Neural progenitor cell (in vitro differentiated cells): Measurements from ENCODE around the gene PHF2. TPM values are rescaled to one million over a fixed set of nuclear protein-coding genes. Genes with fewer than 3 reads are reported as not detected.

ENCODE experiments used
- DNase-seq: peaks from one replicate; pipeline ENCODE4 v3.0.0-alpha.2; 2016; ENCODE audit warnings: low spot score
- H2AFZ ChIP-seq: fragments of 200-600 bp; sonication (generic); replicated peaks from 2 replicates; pipeline ENCODE4 v1.6.1; 2016; ENCODE audit warnings: antibody characterized with exemption
- H3F3A ChIP-seq: fragments of 200-600 bp; sonication (generic); 2 replicates; pipeline ENCODE4 v1.6.1; 2016; ENCODE audit warnings: antibody characterized with exemption, low read depth
- H3K27ac ChIP-seq: fragments of 200-600 bp; sonication (generic); 2 replicates; pipeline ENCODE4 v1.5.1; 2016; ENCODE audit warnings: mild to moderate bottlenecking
- H3K27me3 ChIP-seq: fragments of 200-600 bp; sonication (generic); 2 replicates; pipeline ENCODE4 v1.6.1; 2016; ENCODE audit warnings: mild to moderate bottlenecking, moderate library complexity
- H3K36me3 ChIP-seq: fragments of 200-600 bp; sonication (generic); 2 replicates; pipeline ENCODE4 v1.5.1; 2016
- H3K4me1 ChIP-seq: fragments of 200-600 bp; sonication (generic); 2 replicates; pipeline ENCODE4 v1.6.1; 2016; ENCODE audit warnings: mixed run types
- H3K4me2 ChIP-seq: fragments of 200-600 bp; sonication (generic); 2 replicates; pipeline ENCODE4 v1.6.1; 2016
- H3K4me3 ChIP-seq: fragments of 200-600 bp; sonication (generic); 2 replicates; pipeline ENCODE4 v1.5.1; 2016
- H3K79me2 ChIP-seq: fragments of 200-600 bp; sonication (generic); 2 replicates; pipeline ENCODE4 v1.6.1; 2016; ENCODE audit warnings: low read depth
- H3K9ac ChIP-seq: fragments of 200-600 bp; sonication (generic); 2 replicates; pipeline ENCODE4 v1.6.1; 2016
- H3K9me3 ChIP-seq: fragments of 200-600 bp; sonication (generic); 2 replicates; pipeline ENCODE4 v1.5.1; 2016; ENCODE audit warnings: low read depth
- H4K20me1 ChIP-seq: fragments of 200-600 bp; sonication (generic); 2 replicates; pipeline ENCODE4 v1.6.1; 2016; ENCODE audit warnings: low read depth
- H3K27ac Mint-ChIP-seq: 3 replicates; pipeline ENCODE4 v1.8.0; 2021; ENCODE audit warnings: mixed read lengths
- H3K27me3 Mint-ChIP-seq: 2 replicates; pipeline ENCODE4 v1.8.0; 2022; ENCODE audit warnings: low read depth, mild to moderate bottlenecking, inconsistent platforms, moderate library complexity, mixed read lengths; ENCODE audit not compliant: insufficient read depth
- H3K36me3 Mint-ChIP-seq: 3 replicates; pipeline ENCODE4 v1.8.0; 2021; ENCODE audit warnings: mixed read lengths
- H3K4me1 Mint-ChIP-seq: 3 replicates; pipeline ENCODE4 v1.8.0; 2021; ENCODE audit warnings: mixed read lengths
- H3K4me3 Mint-ChIP-seq: 3 replicates; pipeline ENCODE4 v1.8.0; 2021; ENCODE audit warnings: mild to moderate bottlenecking, moderate library complexity, mixed read lengths
- H3K9me3 Mint-ChIP-seq: 3 replicates; pipeline ENCODE4 v1.8.0; 2020; ENCODE audit warnings: mixed read lengths
- CTCF ChIP-seq: fragments of 200-600 bp; sonication (generic); IDR thresholded peaks from 2 replicates; pipeline ENCODE4 v1.5.1; 2017; ENCODE audit warnings: antibody characterized with exemption, mild to moderate bottlenecking
- EZH2 ChIP-seq: fragments of 200-600 bp; sonication (generic); IDR thresholded peaks from 2 replicates; pipeline ENCODE4 v1.6.1; 2017; ENCODE audit warnings: antibody characterized with exemption, mild to moderate bottlenecking, moderate library complexity
- EZH2phosphoT487 ChIP-seq: fragments of 200-600 bp; sonication (generic); IDR thresholded peaks from 2 replicates; pipeline ENCODE4 v1.6.1; 2017; ENCODE audit warnings: antibody characterized with exemption
- total RNA-seq: library from RNA; depleted of rRNA; stranded (reverse); fragments of >200 nt; gene quantifications from 2 replicates; pipeline ENCODE4 v1.2.3, GENCODE V29; 2015; ENCODE audit warnings: low replicate concordance

The PHF2 gene
- total RNA-seq: 15.7 and 17.6 TPM in 2 replicates

GRCh38 chr9:93576258-93577077, at the start of gene PHF2:
PHF2 (plus strand) TSS chr9:93576584; CDS start chr9:93576774, 190 bp downstream.
- H3K79me2 ChIP-seq: peaks cover 52% of the 10 kb centered on the region
- H3K36me3 Mint-ChIP-seq: peaks cover 7% of the 10 kb centered on the region
- no peak for TF ChIP-seq EZH2
- no peak for TF ChIP-seq CTCF
- TF ChIP-seq EZH2phosphoT487: no peak
- peaks cover 9% of the 10 kb centered on the region for H3K27me3 ChIP-seq
- H4K20me1 ChIP-seq: peaks cover 38% of the 10 kb centered on the region
- peaks cover 15% of the 10 kb centered on the region for H3K4me1 ChIP-seq
- H3K27me3 Mint-ChIP-seq: peaks cover 12% of the 10 kb centered on the region
- peak; percentile 59 for DNase-seq
- H3K27ac Mint-ChIP-seq: peak within 1 kb of the TSS; percentile 97
- H3K4me3 ChIP-seq: peak within 1 kb of the TSS; percentile 91
- H3K27ac ChIP-seq: no peak within 1 kb of the TSS
- peak within 1 kb of the TSS; percentile 100 for H3K4me2 ChIP-seq
- no peaks in the 10 kb centered on the region for H3F3A ChIP-seq
- peak within 1 kb of the TSS; percentile 78 for H2AFZ ChIP-seq
- no peaks in the 10 kb centered on the region for H3K9me3 Mint-ChIP-seq
- H3K4me3 Mint-ChIP-seq: peak within 1 kb of the TSS; percentile 93
- H3K9ac ChIP-seq: peak within 1 kb of the TSS; percentile 61
- H3K9me3 ChIP-seq: no peaks in the 10 kb centered on the region
- H3K36me3 ChIP-seq: no peaks in the 10 kb centered on the region
- peaks cover 41% of the 10 kb centered on the region for H3K4me1 Mint-ChIP-seq

- no peak for DNase-seq
- H3K36me3 Mint-ChIP-seq: peaks cover 25% of the 10 kb centered on the region
- no peaks in the 10 kb centered on the region for H3K79me2 ChIP-seq
- no peaks in the 10 kb centered on the region for H3K9me3 Mint-ChIP-seq
- H3K27ac ChIP-seq: no peak overlapping the region
- no peak overlapping the region for H3K27ac Mint-ChIP-seq
- H3K4me1 ChIP-seq: no peaks in the 10 kb centered on the region
- no peaks in the 10 kb centered on the region for H3K27me3 Mint-ChIP-seq
- TF ChIP-seq CTCF (no peak), EZH2 (no peak), EZH2phosphoT487 (no peak)
- peaks cover under 1% of the 10 kb centered on the region for H3K4me1 Mint-ChIP-seq
- H3K4me3 Mint-ChIP-seq: no peak overlapping the region
- H2AFZ ChIP-seq: no peak overlapping the region
- no peaks in the 10 kb centered on the region for H3K36me3 ChIP-seq
- H3K9ac ChIP-seq: no peak overlapping the region
- H3K9me3 ChIP-seq: no peaks in the 10 kb centered on the region
- no peaks in the 10 kb centered on the region for H4K20me1 ChIP-seq
- H3K27me3 ChIP-seq: no peaks in the 10 kb centered on the region
- H3K4me2 ChIP-seq: no peak overlapping the region
- no peak overlapping the region for H3K4me3 ChIP-seq
- H3F3A ChIP-seq: no peaks in the 10 kb centered on the region
Observed at GRCh38 chr9:93531374-93531773, 45.0 kb upstream of the PHF2 start.

- no peak overlapping the region for H3K27ac Mint-ChIP-seq
- Histone ChIP-seq H2AFZ (no peak overlapping the region), H3K9ac (no peak overlapping the region), H3K4me2 (no peak overlapping the region), H3K36me3 (no peaks in the 10 kb centered on the region), H3K9me3 (no peaks in the 10 kb centered on the region), H3K79me2 (no peaks in the 10 kb centered on the region), H3K27ac (no peak overlapping the region), H3K4me3 (no peak overlapping the region), H4K20me1 (no peaks in the 10 kb centered on the region), H3K4me1 (no peaks in the 10 kb centered on the region), H3K27me3 (no peaks in the 10 kb centered on the region), H3F3A (no peaks in the 10 kb centered on the region)
- H3K4me1 Mint-ChIP-seq: no peaks in the 10 kb centered on the region
- no peak for DNase-seq
- no peak overlapping the region for H3K4me3 Mint-ChIP-seq
- H3K9me3 Mint-ChIP-seq: no peaks in the 10 kb centered on the region
- TF ChIP-seq EZH2: no peak
- no peak for TF ChIP-seq CTCF
- TF ChIP-seq EZH2phosphoT487: no peak
- H3K27me3 Mint-ChIP-seq: no peaks in the 10 kb centered on the region
- H3K36me3 Mint-ChIP-seq: peaks cover 20% of the 10 kb centered on the region
Observed at GRCh38 chr9:93532141-93532540, 44.2 kb upstream of the PHF2 start.
